GM12878 (cell line): ENCODE measurements around the gene PPP1R3E. TPM values are rescaled to one million over a fixed set of nuclear protein-coding genes. Genes with fewer than 3 reads are reported as not detected.

Experiments used
- ATF3 ChIP-seq: IDR thresholded peaks from 2 replicates; pipeline ENCODE4 v1.6.1; 2011; ENCODE audit warnings: low read depth, mild to moderate bottlenecking, low read length, moderate library complexity, borderline replicate concordance; ENCODE audit errors: extremely low read depth
- CBX5 ChIP-seq: sonication (generic); IDR thresholded peaks from 2 replicates; pipeline ENCODE4 v1.6.1; 2016; ENCODE audit warnings: low read depth, moderate library complexity, mild to moderate bottlenecking, inconsistent platforms
- HDAC6 ChIP-seq: fragments of 200-600 bp; sonication (generic); IDR thresholded peaks from one replicate; pipeline ENCODE4 v1.8.0; 2017; ENCODE audit warnings: antibody characterized with exemption; ENCODE audit not compliant: unreplicated experiment
- HDGF ChIP-seq: fragments of 450-650 bp; IDR thresholded peaks from 2 replicates; pipeline ENCODE4 v1.6.1; 2016; ENCODE audit warnings: antibody characterized with exemption
- MAX ChIP-seq: IDR thresholded peaks from 2 replicates; pipeline ENCODE4 v1.6.1; 2012; ENCODE audit warnings: low read depth, low read length, improper control_type of control experiment
- MEF2B ChIP-seq: fragments of 450-650 bp; IDR thresholded peaks from 2 replicates; pipeline ENCODE4 v1.6.1; 2018; ENCODE audit warnings: mild to moderate bottlenecking, moderate library complexity; ENCODE audit not compliant: partially characterized antibody, poor library complexity, severe bottlenecking
- NFIC ChIP-seq: IDR thresholded peaks from 2 replicates; pipeline ENCODE4 v1.6.1; 2012; ENCODE audit warnings: low read depth, mild to moderate bottlenecking, inconsistent platforms, low read length, moderate library complexity
- NKRF ChIP-seq: fragments of 450-650 bp; conservative IDR thresholded peaks from 2 replicates; pipeline ENCODE4 v1.6.1; 2017; ENCODE audit warnings: mild to moderate bottlenecking, moderate library complexity
- POU2F2 ChIP-seq: IDR thresholded peaks from 3 replicates; pipeline ENCODE4 v1.6.1; 2011; ENCODE audit warnings: low read depth, mild to moderate bottlenecking, low read length, borderline replicate concordance
- RFX5 ChIP-seq: IDR thresholded peaks from 2 replicates; pipeline ENCODE4 v1.6.1; 2011; ENCODE audit warnings: low read depth, low read length, improper control_type of control experiment
- SMAD5 ChIP-seq: IDR thresholded peaks from 2 replicates; pipeline ENCODE4 v1.6.1; 2016; ENCODE audit warnings: antibody characterized with exemption, low read depth
- TAF1 ChIP-seq: IDR thresholded peaks from 2 replicates; pipeline ENCODE4 v1.6.1; 2011; ENCODE audit warnings: mild to moderate bottlenecking, low read depth, low read length, borderline replicate concordance
- TCF3 ChIP-seq: IDR thresholded peaks from 2 replicates; pipeline ENCODE4 v1.6.1; 2012; ENCODE audit warnings: low read depth, mild to moderate bottlenecking, low read length, borderline replicate concordance; ENCODE audit not compliant: insufficient read depth
- USF2 ChIP-seq: IDR thresholded peaks from 2 replicates; pipeline ENCODE4 v1.6.1; 2011; ENCODE audit warnings: low read depth, low read length, improper control_type of control experiment, borderline replicate concordance
- ZBTB4 ChIP-seq: fragments of 450-650 bp; formaldehyde crosslinking; IDR thresholded peaks from 2 replicates; pipeline ENCODE4 v1.4.0; 2022; ENCODE audit warnings: mild to moderate bottlenecking, moderate library complexity
- ZNF687 ChIP-seq: fragments of 450-650 bp; IDR thresholded peaks from 2 replicates; pipeline ENCODE4 v1.6.1; 2017; ENCODE audit warnings: mild to moderate bottlenecking, moderate library complexity
- polyA plus RNA-seq, 11 experiments: library from polyadenylated mRNA; depleted of rRNA in 4 of 11; unstranded in 6 of 11; stranded (reverse) in 5 of 11; fragments of >200 nt; fragmentation: Nextera tagmentation in 4 of 11; fragmentation: Illumina TruSeq in 1 of 11; extraction: Ambion mirVana in 4 of 11; extraction: Trizol in 1 of 11; gene quantifications; 1 replicate in 1 of 11; 2 replicates in 10 of 11; pipeline versions ENCODE4 v1.2.1 to v1.2.3, GENCODE V29; 2011 to 2016; ENCODE audit warnings: inconsistent platforms in 2 of 11, missing spikeins in 2 of 11, low read depth in 1 of 11
- total RNA-seq, 4 experiments: library from RNA; depleted of rRNA in 3 of 4; stranded (reverse); fragments of >200 nt in 3 of 4; fragmentation: Illumina TruSeq in 1 of 4; extraction: Trizol in 1 of 4; gene quantifications; 2 replicates each; pipeline versions ENCODE4 v1.2.1 to v1.2.3, GENCODE V29; 2013 to 2021

Gene PPP1R3E
- total and polyA plus RNA-seq, 10 of the 15 experiments (the other 5 are each of a cell fraction or from before 2014, with no cell fraction given), result 4.6 to 26.4 (median 7.1) TPM

GRCh38 chr14:23320584-23321571 is 18.2 kb upstream of the PPP1R3E start, which contains the start of gene PABPN1 (continued):
- TF ChIP-seq ZBTB4 (CRISPR knock-in tag) (no peak), POU2F2 (peak; percentile 57; the same call in 2 of the 3 replicates), CBX5 (no peak), HDGF (peak; percentile 76; the same call in 1 of the 2 replicates), NKRF (peak; percentile 59; the same call in 1 of the 2 replicates), RFX5 (peak; percentile 48), TAF1 (peak; percentile 76; the same call in 1 of the 2 replicates), MAX (no peak; the same call in 1 of the 2 replicates), SMAD5 (peak; percentile 73; the same call in 1 of the 2 replicates), USF2 (peak; percentile 71), TCF3 (no peak), ZNF687 (peak; percentile 91), ATF3 (no peak), MEF2B (peak; percentile 41), NFIC (peak; percentile 29; the same call in 1 of the 2 replicates), HDAC6 (no peak)
